NAMALWA (cell line): ENCODE measurements around the gene LILRA6.

Experiments used
- DNase-seq: peaks from one replicate; pipeline ENCODE4 v3.0.0-alpha.2; 2015; ENCODE audit warnings: low spot score

LILRA6 gene

DNA sequence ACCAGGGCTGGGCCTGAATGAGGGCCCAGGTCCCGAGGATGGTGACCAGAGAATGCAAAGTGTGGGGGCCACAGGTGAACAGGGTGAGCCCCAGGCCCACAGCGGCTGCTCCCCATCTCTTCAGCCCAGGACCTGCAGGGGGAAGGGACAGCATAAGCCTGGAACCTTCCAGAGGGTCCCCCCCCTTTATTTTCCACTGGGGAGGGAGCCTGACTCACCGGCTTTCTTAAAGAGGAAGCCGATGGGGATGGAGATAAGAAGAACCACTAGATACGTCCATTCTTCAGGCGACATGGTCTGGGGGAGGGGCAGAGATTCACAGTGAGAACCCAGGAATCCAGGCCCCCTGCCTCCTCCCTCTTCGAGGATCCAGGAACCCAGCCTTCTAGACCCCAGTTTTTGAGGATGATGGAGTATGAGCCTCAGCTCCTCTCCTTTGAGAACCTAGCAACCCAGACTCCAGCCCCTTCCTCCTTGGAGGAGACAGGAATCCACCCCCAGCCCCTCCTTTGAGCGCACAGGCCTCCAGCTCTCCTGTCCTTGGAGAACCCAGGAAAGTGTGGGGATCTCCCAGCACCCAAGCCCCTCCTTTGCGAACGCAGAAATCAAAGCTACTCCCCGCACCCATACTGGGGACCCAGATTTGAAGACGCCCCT lies 54.2 kb downstream of the LILRA6 start:
- DNase-seq: peak; percentile 49

- DNase-seq: no peak
Measured at GRCh38 chr19:54186934-54187381, 55.6 kb downstream of the LILRA6 start.
